Smooth muscle cell (in vitro differentiated cells): ENCODE results near the gene SUFU. TPM values are rescaled to one million over a fixed set of nuclear protein-coding genes. Genes with fewer than 3 reads are reported as not detected.

Source experiments
- DNase-seq: peaks from one replicate; lab custom pipeline; 2025; ENCODE audit not compliant: unreplicated experiment; lab: John Stamatoyannopoulos, UW
- H2AFZ ChIP-seq: fragments of 200-600 bp; sonication (generic); 2 replicates; pipeline ENCODE4 v1.6.0; 2016; ENCODE audit warnings: antibody characterized with exemption, low read depth, mild to moderate bottlenecking
- H3F3A ChIP-seq: fragments of 200-600 bp; sonication (generic); 2 replicates; pipeline ENCODE4 v1.6.0; 2017; ENCODE audit warnings: antibody characterized with exemption, low read depth
- H3K27ac ChIP-seq: fragments of 200-600 bp; sonication (generic); 2 replicates; pipeline ENCODE4 v1.5.1; 2016; ENCODE audit warnings: low read depth, mild to moderate bottlenecking
- H3K27me3 ChIP-seq: fragments of 200-600 bp; sonication (generic); 2 replicates; pipeline ENCODE4 v1.6.1; 2016; ENCODE audit warnings: low read depth, mild to moderate bottlenecking
- H3K36me3 ChIP-seq: fragments of 200-600 bp; sonication (generic); 2 replicates; pipeline ENCODE4 v1.5.1; 2016; ENCODE audit warnings: low read depth
- H3K4me1 ChIP-seq: fragments of 200-600 bp; sonication (generic); 2 replicates; pipeline ENCODE4 v1.5.1; 2016; ENCODE audit warnings: low read depth
- H3K4me2 ChIP-seq: fragments of 200-600 bp; sonication (generic); 2 replicates; pipeline ENCODE4 v1.6.0; 2016; ENCODE audit warnings: mild to moderate bottlenecking
- H3K4me3 ChIP-seq: fragments of 200-600 bp; sonication (generic); 2 replicates; pipeline ENCODE4 v1.5.1; 2016; ENCODE audit warnings: mild to moderate bottlenecking
- H3K79me2 ChIP-seq: fragments of 200-600 bp; sonication (generic); 2 replicates; pipeline ENCODE4 v1.6.0; 2016; ENCODE audit warnings: low read depth, mild to moderate bottlenecking
- H3K9ac ChIP-seq: fragments of 200-600 bp; sonication (generic); 2 replicates; pipeline ENCODE4 v1.6.0; 2016; ENCODE audit warnings: low read depth
- H3K9me3 ChIP-seq: fragments of 200-600 bp; sonication (generic); replicated peaks from 2 replicates; pipeline ENCODE4 v1.5.1; 2016; ENCODE audit warnings: low read depth
- H4K20me1 ChIP-seq: fragments of 200-600 bp; sonication (generic); 2 replicates; pipeline ENCODE4 v1.6.0; 2016; ENCODE audit warnings: low read depth
- WGBS: methylation state at CpG from one replicate; pipeline ENCODE4 v1.1.7; 2016; ENCODE audit warnings: low lambda C conversion rate; 5-methylcytosine and 5-hydroxymethylcytosine counted together
- polyA plus RNA-seq: library from polyadenylated mRNA; unstranded; fragments of >200 nt; fragmentation: Nextera tagmentation; extraction: Ambion mirVana; gene quantifications from 2 replicates; pipeline ENCODE4 v1.2.1, GENCODE V29; 2016
- small RNA-seq: library from RNA; depleted of rRNA; stranded (forward); fragments of <200 nt; gene quantifications from one replicate; pipeline ENCODE3, GENCODE V24; 2014
- total RNA-seq: library from RNA; depleted of rRNA; stranded (reverse); fragments of >200 nt; gene quantifications from 2 replicates; pipeline ENCODE4 v1.2.3, GENCODE V29; 2014
- TF ChIP-seq, protein P1 (sequence below): fragments of 200-600 bp; sonication (generic); IDR thresholded peaks from 2 replicates; pipeline ENCODE4 v1.5.1; 2017; ENCODE audit warnings: borderline replicate concordance, mild to moderate bottlenecking, antibody characterized with exemption; ENCODE audit not compliant: insufficient read depth, poor library complexity, severe bottlenecking

SUFU gene
- total and polyA plus RNA-seq, 2 experiments from 2014 or later: 8.5 to 17.2 TPM

GRCh38 chr10:102682416-102682815 is 178.6 kb downstream of the SUFU start:
- no peak for DNase-seq
- no peaks in the 10 kb centered on the region for H3K27me3 ChIP-seq
- no peaks in the 10 kb centered on the region for H4K20me1 ChIP-seq
- no peak overlapping the region for H3K9ac ChIP-seq
- no peak overlapping the region for H3K27ac ChIP-seq
- H3K4me3 ChIP-seq: no peak overlapping the region
- H3K4me1 ChIP-seq: peaks cover 20% of the 10 kb centered on the region
- peaks cover 6% of the 10 kb centered on the region for H3F3A ChIP-seq
- no peak overlapping the region for H2AFZ ChIP-seq
- H3K36me3 ChIP-seq: no peaks in the 10 kb centered on the region
- H3K4me2 ChIP-seq: no peak overlapping the region
- WGBS: 94% methylated on average over 7 of the region's 7 CpGs
- TF ChIP-seq, protein P1, sequence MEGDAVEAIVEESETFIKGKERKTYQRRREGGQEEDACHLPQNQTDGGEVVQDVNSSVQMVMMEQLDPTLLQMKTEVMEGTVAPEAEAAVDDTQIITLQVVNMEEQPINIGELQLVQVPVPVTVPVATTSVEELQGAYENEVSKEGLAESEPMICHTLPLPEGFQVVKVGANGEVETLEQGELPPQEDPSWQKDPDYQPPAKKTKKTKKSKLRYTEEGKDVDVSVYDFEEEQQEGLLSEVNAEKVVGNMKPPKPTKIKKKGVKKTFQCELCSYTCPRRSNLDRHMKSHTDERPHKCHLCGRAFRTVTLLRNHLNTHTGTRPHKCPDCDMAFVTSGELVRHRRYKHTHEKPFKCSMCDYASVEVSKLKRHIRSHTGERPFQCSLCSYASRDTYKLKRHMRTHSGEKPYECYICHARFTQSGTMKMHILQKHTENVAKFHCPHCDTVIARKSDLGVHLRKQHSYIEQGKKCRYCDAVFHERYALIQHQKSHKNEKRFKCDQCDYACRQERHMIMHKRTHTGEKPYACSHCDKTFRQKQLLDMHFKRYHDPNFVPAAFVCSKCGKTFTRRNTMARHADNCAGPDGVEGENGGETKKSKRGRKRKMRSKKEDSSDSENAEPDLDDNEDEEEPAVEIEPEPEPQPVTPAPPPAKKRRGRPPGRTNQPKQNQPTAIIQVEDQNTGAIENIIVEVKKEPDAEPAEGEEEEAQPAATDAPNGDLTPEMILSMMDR: no peak
- H3K9me3 ChIP-seq: no peaks in the 10 kb centered on the region
- no peaks in the 10 kb centered on the region for H3K79me2 ChIP-seq

DNA sequence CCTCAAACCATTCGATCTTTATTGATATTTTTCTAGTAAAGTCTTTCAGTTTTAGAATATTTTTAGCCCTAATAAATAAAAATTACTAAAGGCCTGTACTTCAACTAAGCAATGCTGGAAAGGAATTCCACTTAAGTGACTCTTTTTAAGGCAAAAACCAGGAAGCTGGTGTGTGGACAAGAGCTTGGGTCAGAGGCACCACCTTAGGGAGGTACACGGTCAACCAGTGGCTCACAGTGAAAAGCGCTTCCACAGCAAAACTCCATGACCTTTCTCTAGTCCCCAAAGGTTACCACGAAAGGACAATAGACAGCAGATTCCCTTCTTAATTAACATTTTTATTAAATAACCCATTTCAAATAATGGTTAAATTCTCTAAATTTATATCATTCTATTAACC is 179.2 kb downstream of the SUFU start:
- WGBS: 97% methylated on average over 4 of the region's 4 CpGs
- no peak overlapping the region for H3K9ac ChIP-seq
- H3K4me1 ChIP-seq: peaks cover 15% of the 10 kb centered on the region
- H3K79me2 ChIP-seq: no peaks in the 10 kb centered on the region
- H3K9me3 ChIP-seq: no peaks in the 10 kb centered on the region
- peaks cover under 1% of the 10 kb centered on the region for H3F3A ChIP-seq
- no peak overlapping the region for H3K4me2 ChIP-seq
- DNase-seq: no peak
- TF ChIP-seq, protein P1: no peak
- H3K27me3 ChIP-seq: no peaks in the 10 kb centered on the region
- no peak overlapping the region for H3K4me3 ChIP-seq
- no peak overlapping the region for H3K27ac ChIP-seq
- no peaks in the 10 kb centered on the region for H4K20me1 ChIP-seq
- no peaks in the 10 kb centered on the region for H3K36me3 ChIP-seq
- H2AFZ ChIP-seq: no peak overlapping the region

Small RNAs within 50 kb of the gene (small RNA-seq; reads per million reads assigned to genes)
- gene RNU6-43P: 0.16 reads per million

Other genes starting within 250 kb of the SUFU start
- gene NFKB2, start 108.3 kb upstream of the SUFU start, total RNA-seq: 32.6 and 35.9 TPM in 2 replicates
- gene NFKB2, start 108.3 kb upstream of the SUFU start, polyA plus RNA-seq: 38.1 and 44.3 TPM in 2 replicates
- gene PSD, start 85.2 kb upstream of the SUFU start, total RNA-seq: 4.1 and 29.1 TPM in 2 replicates
- gene PSD, start 85.2 kb upstream of the SUFU start, polyA plus RNA-seq: 31.6 and 33.5 TPM in 2 replicates
- gene FBXL15, start 83.1 kb upstream of the SUFU start, total RNA-seq: 8.2 and 14.1 TPM in 2 replicates
- gene FBXL15, start 83.1 kb upstream of the SUFU start, polyA plus RNA-seq: 27.9 and 29.0 TPM in 2 replicates
- 24.7 and 40.9 TPM in 2 replicates for gene CUEDC2, start 71.4 kb upstream of the SUFU start, total RNA-seq
- 111 and 112 TPM in 2 replicates for gene CUEDC2, start 71.4 kb upstream of the SUFU start, polyA plus RNA-seq
- 0.09 TPM in 1 of 2 replicates, not detected in the other for gene C10orf95, start 52.4 kb upstream of the SUFU start, total RNA-seq
- gene C10orf95, start 52.4 kb upstream of the SUFU start, polyA plus RNA-seq: 0.62 and 0.80 TPM in 2 replicates
- gene ACTR1A, start 1.3 kb upstream of the SUFU start, total RNA-seq: 144 and 146 TPM in 2 replicates
- 115 and 149 TPM in 2 replicates for gene ACTR1A, start 1.3 kb upstream of the SUFU start, polyA plus RNA-seq
- 64.1 and 78.8 TPM in 2 replicates for gene TRIM8, start 140.5 kb downstream of the SUFU start, total RNA-seq
- 77.8 and 78.0 TPM in 2 replicates for gene TRIM8, start 140.5 kb downstream of the SUFU start, polyA plus RNA-seq
- 12.7 and 14.1 TPM in 2 replicates for gene ARL3, start 210.4 kb downstream of the SUFU start, total RNA-seq
- gene ARL3, start 210.4 kb downstream of the SUFU start, polyA plus RNA-seq: 30.2 and 31.0 TPM in 2 replicates
- gene SFXN2, start 210.7 kb downstream of the SUFU start, total RNA-seq: 2.6 and 2.9 TPM in 2 replicates
- 1.7 and 2.0 TPM in 2 replicates for gene SFXN2, start 210.7 kb downstream of the SUFU start, polyA plus RNA-seq
- 33.9 and 45.3 TPM in 2 replicates for gene WBP1L, start 240.0 kb downstream of the SUFU start, total RNA-seq
- 18.0 and 18.2 TPM in 2 replicates for gene WBP1L, start 240.0 kb downstream of the SUFU start, polyA plus RNA-seq